ENCODE results near the gene FLYWCH1.

The FLYWCH1 gene, protein sequence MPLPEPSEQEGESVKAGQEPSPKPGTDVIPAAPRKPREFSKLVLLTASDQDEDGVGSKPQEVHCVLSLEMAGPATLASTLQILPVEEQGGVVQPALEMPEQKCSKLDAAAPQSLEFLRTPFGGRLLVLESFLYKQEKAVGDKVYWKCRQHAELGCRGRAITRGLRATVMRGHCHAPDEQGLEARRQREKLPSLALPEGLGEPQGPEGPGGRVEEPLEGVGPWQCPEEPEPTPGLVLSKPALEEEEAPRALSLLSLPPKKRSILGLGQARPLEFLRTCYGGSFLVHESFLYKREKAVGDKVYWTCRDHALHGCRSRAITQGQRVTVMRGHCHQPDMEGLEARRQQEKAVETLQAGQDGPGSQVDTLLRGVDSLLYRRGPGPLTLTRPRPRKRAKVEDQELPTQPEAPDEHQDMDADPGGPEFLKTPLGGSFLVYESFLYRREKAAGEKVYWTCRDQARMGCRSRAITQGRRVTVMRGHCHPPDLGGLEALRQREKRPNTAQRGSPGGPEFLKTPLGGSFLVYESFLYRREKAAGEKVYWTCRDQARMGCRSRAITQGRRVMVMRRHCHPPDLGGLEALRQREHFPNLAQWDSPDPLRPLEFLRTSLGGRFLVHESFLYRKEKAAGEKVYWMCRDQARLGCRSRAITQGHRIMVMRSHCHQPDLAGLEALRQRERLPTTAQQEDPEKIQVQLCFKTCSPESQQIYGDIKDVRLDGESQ

DNA sequence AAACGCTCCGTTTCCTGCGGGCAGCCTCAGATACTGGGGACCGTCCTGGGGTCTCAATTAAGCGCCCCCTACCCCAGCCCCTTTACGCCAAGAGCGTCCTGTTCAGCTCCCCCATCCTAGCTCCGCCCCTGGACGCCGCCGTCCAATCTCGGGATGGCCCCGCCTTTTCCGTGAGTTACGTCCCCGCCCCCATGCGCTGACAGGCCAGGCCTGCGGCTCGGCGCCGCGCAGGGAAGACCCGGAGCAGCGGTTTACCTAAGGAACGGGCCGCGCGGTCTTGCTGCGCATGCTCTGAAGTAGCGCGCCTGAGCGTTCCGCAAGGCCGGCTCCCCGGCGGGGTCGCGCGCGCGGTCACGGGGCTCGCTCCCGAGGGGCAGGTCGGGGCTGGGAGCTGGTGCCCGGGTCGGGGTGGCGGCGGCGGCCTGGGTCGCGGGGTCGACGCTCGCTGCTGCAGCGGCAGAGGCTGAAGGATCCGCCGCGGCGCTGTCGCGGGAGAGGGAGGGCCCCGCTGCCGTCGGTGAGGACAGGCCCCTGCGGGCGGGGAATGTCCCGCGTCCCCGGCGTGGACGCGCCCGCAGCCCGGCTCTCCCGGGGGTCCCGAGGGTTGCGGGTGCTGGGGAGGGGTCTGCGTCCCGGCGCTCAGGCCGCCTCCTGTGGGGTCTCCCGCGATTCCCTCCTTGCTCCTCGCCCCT is at the start of gene FLYWCH1:
FLYWCH1 (plus strand) TSS at position 294 of the 692 bp plus-strand sequence. CDS start 17,755 bp downstream, outside the sequence.
- peak; percentile 97 for DNase-seq (ENCODE audit: low spot score)

DNA sequence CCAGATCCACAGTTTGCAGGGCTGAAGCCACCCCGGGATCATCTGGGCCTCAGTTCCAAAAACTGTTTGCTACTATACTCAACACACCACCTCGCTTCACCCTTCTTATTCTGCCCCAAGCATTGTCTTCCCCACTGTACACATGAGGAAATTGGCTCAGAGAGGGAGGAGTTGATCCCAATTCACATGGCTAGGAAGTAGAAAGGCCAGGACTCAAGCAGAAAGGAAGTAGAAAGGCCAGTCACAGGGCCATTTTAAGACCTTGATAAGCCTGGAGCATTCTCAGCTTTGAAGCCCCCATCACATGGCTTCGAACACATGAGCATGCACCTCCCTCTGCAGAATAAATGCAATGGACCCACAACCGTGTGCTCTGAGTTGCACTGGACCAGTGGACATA is 46.1 kb upstream of the FLYWCH1 start:
- no peak for DNase-seq (ENCODE audit: low spot score)

GRCh38 chr16:2866431-2866830 is 45.3 kb upstream of the FLYWCH1 start:
- DNase-seq (ENCODE audit: low spot score): no peak

- DNase-seq (ENCODE audit: low spot score): no peak
Measured at GRCh38 chr16:2867661-2867986, 44.1 kb upstream of the FLYWCH1 start.

DNA sequence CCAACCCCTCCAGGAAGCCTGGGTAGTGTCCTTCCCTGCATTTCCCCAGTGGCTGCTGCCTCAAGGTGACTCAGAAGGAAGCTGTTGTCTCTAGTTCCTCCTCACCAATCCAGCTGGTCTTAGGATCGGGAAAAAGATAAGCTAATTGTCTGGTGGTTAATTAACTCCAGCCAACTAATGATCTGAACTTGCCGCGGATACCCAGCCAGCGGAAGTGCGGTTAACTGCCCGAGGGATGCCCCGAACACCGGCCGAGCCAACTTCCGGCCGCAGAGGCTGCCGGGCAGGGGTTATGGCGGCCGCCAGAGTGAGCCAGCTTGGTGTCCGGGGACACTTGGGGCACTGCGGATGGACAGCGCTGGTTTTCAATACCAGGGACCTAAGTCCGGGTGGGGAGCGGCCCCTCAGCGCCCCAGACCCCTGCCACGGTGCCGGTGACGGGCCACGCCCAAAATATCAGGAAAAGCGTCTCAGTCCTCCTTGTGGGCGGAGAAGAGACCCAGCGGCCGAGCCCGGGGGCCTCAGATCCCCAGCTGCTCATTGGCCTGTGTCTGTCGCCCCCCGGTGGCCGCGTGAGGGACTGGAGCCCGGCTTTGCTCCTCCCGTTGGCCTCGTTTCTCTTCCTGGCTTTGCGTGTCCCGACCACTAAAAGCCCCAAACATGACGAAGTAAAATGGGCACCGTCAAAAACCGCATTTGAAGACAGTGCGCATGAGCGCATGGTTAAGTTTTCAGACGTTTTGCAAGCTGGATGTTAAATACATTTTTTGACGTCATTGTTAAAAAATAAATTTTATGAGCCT is 43.5 kb upstream of the FLYWCH1 start:
- DNase-seq (ENCODE audit: low spot score): peak; percentile 97

DNA sequence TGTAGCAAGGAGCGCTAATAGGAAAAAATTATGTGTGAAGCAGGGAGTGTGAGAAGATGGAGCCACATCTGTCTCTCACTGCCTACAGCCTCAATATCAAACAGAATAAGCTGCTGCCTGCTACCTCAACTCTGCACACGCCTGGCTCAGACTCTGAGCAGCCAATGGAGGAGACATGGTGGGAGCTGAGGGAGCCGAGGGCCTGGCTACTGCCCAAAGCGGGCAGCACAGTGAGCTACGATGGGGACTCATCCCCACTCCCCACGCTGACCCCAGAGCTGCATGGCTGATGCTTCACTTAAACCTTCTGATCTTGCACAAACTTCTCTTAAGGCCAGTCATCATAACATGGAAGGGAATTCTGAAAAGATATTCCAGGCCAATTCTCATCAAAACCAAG is 39.8 kb upstream of the FLYWCH1 start:
- DNase-seq (ENCODE audit: low spot score): no peak

DNA sequence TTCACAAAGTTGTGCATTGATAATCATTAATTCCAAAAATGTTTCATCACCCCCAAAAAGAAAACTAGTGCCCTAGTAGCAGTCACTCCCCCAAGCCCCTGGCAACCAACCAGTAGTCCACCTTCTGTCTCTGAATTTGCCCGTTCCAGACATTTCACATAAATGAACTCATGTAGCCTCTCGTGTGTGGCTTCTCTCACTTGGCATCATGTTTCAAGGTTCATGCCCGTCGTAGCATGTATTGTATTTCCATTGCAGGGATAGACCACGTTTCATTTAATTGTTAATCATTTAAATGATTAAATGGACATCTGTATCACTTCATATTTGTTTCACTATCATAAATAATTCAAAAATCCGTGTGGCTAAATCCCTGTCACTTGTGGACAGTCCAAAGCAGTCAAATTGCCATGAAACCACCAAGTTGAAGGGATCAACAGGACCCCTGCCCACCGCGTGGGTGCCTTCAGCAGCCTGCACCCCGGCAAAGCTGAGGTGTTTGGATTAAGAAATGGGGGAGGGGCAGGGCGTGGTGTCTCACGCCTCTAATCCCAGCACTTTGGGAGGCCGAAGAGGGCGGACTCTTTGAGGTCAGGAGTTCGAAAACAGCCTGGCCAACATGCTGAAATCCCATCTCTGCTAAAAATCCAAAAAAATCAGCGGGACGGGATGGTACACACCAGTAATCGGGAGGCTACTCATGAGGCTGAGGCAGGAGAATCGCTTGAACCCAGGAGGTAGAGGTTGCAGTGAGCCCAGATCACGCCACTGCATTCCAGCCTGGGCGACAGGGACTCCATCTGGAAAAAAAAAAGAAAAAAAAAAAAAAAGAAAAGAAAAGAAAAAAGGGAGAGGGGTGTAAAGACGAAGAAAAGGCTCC is 37.5 kb upstream of the FLYWCH1 start:
- no peak for DNase-seq (ENCODE audit: low spot score)

DNA sequence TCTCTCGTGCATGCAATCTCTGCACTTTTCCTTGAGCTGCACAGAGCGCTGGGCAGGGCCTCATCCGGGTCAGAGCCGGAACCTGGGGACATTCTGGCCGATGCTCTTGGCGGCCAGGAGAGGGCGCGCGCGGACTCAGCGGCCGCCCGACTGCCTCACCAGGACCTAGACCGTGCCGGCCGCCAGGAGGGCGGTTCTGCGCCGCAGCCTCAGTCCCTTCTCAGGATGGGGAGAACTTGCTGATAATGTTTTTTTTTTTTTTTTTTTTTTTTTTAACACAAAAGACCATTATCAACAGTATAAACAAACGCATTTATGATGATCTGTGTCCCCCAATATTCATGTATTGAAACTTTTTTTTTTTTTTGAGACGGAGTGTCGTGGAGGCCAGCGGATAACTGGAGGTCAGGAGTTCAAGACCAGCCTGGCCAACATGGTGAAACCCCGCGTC is 36.8 kb upstream of the FLYWCH1 start:
- DNase-seq (ENCODE audit: low spot score): no peak

DNA sequence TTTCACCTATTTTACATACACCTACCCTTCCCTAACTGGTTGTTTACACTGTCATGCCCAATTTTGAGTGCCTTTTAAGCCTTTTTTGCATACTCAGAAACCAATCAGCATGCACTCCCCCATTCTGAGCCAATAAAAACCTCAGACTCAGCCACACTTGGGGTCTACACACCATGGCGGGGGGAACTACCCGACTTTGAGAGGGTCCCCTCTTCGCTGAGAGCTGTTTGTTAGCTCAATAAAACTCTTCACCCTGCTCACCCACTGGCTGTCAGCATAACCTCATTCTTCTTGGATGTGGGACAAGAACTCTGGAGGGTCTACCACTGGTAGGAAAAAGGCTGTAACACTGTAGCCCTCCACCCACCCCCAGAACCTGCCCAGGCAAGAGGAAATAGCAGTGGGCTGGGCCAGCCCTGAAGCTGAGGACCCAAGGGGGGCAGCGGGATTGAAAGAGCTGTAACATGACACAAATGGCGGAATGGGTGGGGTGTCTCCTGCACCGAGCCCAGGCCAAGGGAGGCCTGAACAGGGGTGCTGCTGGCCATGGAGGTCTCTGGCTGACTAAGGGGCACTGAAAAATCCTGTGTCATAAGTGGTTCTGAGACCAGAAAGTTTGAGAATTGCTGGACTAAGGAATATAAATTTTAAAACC is 31.8 kb upstream of the FLYWCH1 start:
- no peak for DNase-seq (ENCODE audit: low spot score)

GRCh38 chr16:2881783-2882649 is 29.7 kb upstream of the FLYWCH1 start:
- no peak for DNase-seq (ENCODE audit: low spot score)

DNA sequence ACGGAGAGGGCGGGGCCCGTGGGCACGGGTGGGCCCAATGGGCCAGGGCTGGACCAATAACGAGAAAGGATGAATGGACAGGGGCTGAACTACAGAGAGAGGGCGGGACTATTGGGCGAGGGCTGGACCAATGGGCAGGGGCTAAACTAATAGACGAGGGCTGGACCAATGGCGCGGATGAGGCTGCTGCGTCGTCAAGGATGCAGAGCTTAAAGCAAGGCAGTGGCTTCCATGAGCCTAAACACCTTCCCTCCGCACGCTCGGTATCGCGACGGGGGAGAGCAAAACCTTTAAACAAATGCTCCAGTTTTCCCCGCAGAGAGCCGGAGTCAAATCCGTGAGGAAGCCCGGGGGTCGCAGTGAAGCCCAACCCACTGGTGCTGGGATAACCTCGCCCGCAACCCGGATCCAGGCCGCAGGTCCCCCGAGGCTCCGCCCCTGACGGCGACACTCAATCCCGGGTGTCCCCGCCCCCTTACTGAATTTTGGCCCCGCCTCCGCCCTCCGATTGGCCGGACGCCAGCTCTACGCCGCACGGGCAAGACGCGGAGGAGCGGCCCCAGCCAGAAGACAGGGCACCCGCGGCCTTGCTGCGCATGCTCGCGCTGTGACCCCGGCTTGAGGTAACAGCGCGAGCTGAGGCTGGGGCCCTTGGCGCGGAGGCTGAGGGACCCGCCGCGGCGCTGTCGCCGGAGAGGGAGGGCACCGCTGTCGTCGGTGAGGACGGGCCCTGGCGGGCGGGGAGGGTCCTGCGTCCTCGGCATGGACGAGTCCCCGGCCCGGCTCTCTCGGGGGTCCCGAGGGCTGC is 28.9 kb upstream of the FLYWCH1 start, which contains the start of gene FLYWCH2:
FLYWCH2 (plus strand) TSS at position 566 of the 808 bp plus-strand sequence. CDS start 13,235 bp downstream, outside the sequence.
- peak; percentile 99 for DNase-seq (ENCODE audit: low spot score)

- DNase-seq (ENCODE audit: low spot score): no peak
Measured at GRCh38 chr16:2883458-2883908, 28.2 kb upstream of the FLYWCH1 start.

- no peak for DNase-seq (ENCODE audit: low spot score)
Measured at GRCh38 chr16:2884041-2884451, 27.7 kb upstream of the FLYWCH1 start.

DNA sequence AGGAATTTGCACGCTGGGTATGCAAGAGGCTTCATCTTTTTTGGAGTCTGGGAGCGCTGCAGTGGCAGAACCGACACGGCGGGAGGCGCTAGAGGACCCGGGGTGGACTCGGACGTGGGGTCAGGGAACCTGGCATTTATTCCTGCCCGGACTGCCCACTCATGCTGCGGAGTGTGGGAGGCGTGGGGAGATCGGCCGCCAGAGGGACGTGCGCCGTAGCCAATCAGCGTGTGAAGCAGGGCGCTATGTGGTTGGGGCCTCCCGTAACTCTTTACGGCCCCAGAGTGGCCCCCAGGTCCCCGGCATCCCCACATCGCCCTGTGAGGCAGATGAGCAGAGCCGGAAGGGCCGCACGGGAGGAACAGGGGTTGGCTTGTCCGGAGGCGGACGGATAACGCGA is 17.5 kb upstream of the FLYWCH1 start:
- no peak for DNase-seq (ENCODE audit: low spot score)

DNA sequence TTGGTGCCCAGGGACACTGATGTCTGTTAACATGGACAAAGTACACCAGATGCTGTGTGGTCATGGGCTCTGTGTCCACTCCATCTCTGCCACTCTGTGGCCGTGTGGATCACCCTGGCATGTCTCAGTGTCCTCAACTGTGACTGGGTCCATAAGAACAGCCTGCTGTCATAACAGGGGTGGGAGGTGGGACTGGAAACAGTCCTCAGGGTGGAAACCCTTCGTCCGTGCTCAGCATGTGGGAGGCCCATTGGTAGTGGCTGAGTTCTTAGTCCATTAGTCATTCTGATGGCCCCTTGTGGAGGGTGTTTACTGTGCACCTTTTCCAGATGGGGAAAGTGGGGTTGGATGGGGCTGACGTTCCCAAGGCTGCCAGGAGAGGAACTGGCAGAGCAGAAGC is 15.9 kb upstream of the FLYWCH1 start:
- DNase-seq (ENCODE audit: low spot score): no peak

DNA sequence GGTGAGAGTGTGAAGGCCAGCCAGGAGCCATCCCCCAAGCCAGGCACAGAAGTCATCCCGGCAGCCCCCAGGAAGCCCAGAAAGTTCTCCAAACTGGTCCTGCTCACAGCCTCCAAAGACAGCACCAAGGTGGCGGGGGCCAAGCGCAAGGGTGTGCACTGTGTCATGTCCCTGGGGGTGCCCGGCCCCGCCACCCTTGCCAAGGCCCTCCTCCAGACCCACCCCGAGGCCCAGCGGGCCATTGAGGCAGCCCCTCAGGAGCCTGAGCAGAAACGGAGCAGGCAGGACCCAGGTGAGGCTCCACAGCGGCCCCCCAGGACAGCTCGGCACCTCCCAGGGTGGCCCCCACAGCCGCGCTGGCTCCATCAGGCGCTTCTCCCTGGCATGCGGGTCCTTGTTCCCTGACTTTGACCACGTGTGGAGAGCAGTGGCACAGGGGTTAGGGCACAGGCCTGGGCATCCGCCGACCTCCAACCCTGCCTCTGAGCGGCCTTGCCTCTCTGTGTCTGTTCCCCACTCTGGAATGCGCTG is 15.2 kb upstream of the FLYWCH1 start:
- no peak for DNase-seq (ENCODE audit: low spot score)

DNA sequence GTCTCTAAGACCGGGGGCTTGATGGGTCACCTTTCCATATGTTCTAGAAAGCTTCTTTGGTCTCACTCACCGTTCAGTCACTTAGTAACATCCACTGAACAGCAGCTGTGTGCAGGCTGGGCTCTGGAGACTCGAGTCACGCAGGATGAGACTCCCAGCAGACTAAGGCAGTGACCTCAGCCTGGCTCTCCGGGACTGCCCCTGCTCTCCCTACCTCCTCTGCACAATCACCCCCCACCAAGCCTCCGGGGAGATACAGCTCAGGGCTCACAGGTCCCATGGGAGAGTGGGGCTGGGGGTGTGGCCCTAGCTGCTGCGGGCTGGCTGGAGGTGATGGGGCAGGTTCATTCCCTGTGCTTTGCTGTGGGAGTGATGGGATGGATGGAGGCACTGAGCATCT is 14.6 kb upstream of the FLYWCH1 start:
- no peak for DNase-seq (ENCODE audit: low spot score)
